Measurements from ENCODE around the gene SEMA3D. TPM values are rescaled to one million over a fixed set of nuclear protein-coding genes. Genes with fewer than 3 reads are reported as not detected.

SEMA3D gene
- total RNA-seq, 2 donors from 2014 or later, result 10.7 to 16.5 TPM

GRCh38 chr7:85126383-85126782, 60.5 kb downstream of the SEMA3D start:
- 50% methylated on average over 2 of the region's 2 CpGs for WGBS
- intact Hi-C loops (cut with DNase I), result no loop called here
- H3K9me3 ChIP-seq, result no peaks in the 10 kb centered on the region

GRCh38 chr7:85125651-85126131, 61.2 kb downstream of the SEMA3D start:
- H3K27me3 ChIP-seq (replicated peaks; ENCODE audit: insufficient read depth), result no peaks in the 10 kb centered on the region
- no peaks in the 10 kb centered on the region for H3K4me1 ChIP-seq (replicated peaks)
- intact Hi-C loops (cut with DNase I), result no loop called here
- no peak for DNase-seq (ENCODE audit: low spot score)
- 19% methylated on average over 2 of the region's 2 CpGs for WGBS
- H3K9me3 ChIP-seq, result no peaks in the 10 kb centered on the region
- no peak for TF ChIP-seq CTCF (IDR thresholded peaks at IDR 0.05)
- no peak for TF ChIP-seq POLR2A (IDR thresholded peaks at IDR 0.05)
- no peak overlapping the region for H3K27ac ChIP-seq
- H3K36me3 ChIP-seq, result no peaks in the 10 kb centered on the region
- no peak overlapping the region for H3K4me3 ChIP-seq

More at GRCh38 chr7:85126383-85126782, 60.5 kb downstream of the SEMA3D start:
- DNase-seq (ENCODE audit: low spot score), result no peak
- H3K4me3 ChIP-seq, result no peak overlapping the region
- no peak overlapping the region for H3K27ac ChIP-seq
- TF ChIP-seq POLR2A (IDR thresholded peaks at IDR 0.05), result no peak
- H3K36me3 ChIP-seq, result no peaks in the 10 kb centered on the region
- H3K27me3 ChIP-seq (replicated peaks; ENCODE audit: insufficient read depth), result no peaks in the 10 kb centered on the region
- no peaks in the 10 kb centered on the region for H3K4me1 ChIP-seq (replicated peaks)

- Histone ChIP-seq H3K36me3 (no peaks in the 10 kb centered on the region), H3K27ac (no peak overlapping the region), H3K27me3 (replicated peaks; ENCODE audit: insufficient read depth) (no peaks in the 10 kb centered on the region), H3K4me3 (no peak overlapping the region), H3K4me1 (replicated peaks) (no peaks in the 10 kb centered on the region), H3K9me3 (no peaks in the 10 kb centered on the region)
- TF ChIP-seq POLR2AphosphoS5 (IDR thresholded peaks at IDR 0.05) (no peak), CTCF (IDR thresholded peaks at IDR 0.05) (no peak), POLR2A (IDR thresholded peaks at IDR 0.05) (no peak)
- intact Hi-C loops (cut with DNase I), result no loop called here
- WGBS, result 74% methylated on average over 4 of the region's 4 CpGs
- DNase-seq (ENCODE audit: low spot score), result no peak
Measured at GRCh38 chr7:85125176-85125575, 61.7 kb downstream of the SEMA3D start.

GRCh38 chr7:85119934-85120333, 66.9 kb downstream of the SEMA3D start:
- H3K4me3 ChIP-seq, result no peak overlapping the region
- intact Hi-C loops (cut with DNase I), result no loop called here
- TF ChIP-seq POLR2A (IDR thresholded peaks at IDR 0.05), result no peak
- TF ChIP-seq POLR2AphosphoS5 (IDR thresholded peaks at IDR 0.05), result no peak
- TF ChIP-seq CTCF (IDR thresholded peaks at IDR 0.05), result no peak
- H3K9me3 ChIP-seq, result no peaks in the 10 kb centered on the region
- H3K36me3 ChIP-seq, result no peaks in the 10 kb centered on the region
- 97% methylated on average over 3 of the region's 3 CpGs for WGBS
- no peak for DNase-seq (ENCODE audit: low spot score)
- H3K4me1 ChIP-seq (replicated peaks), result no peaks in the 10 kb centered on the region
- H3K27me3 ChIP-seq (replicated peaks; ENCODE audit: insufficient read depth), result no peaks in the 10 kb centered on the region
- H3K27ac ChIP-seq, result no peak overlapping the region

- intact Hi-C loops (cut with DNase I), result no loop called here
- H3K27ac ChIP-seq, result no peak overlapping the region
- TF ChIP-seq POLR2AphosphoS5 (IDR thresholded peaks at IDR 0.05), result no peak
- no peak for TF ChIP-seq POLR2A (IDR thresholded peaks at IDR 0.05)
- TF ChIP-seq CTCF (IDR thresholded peaks at IDR 0.05), result no peak
- no peaks in the 10 kb centered on the region for H3K4me1 ChIP-seq (replicated peaks)
- no peaks in the 10 kb centered on the region for H3K27me3 ChIP-seq (replicated peaks; ENCODE audit: insufficient read depth)
- no peak for DNase-seq (ENCODE audit: low spot score)
- H3K4me3 ChIP-seq, result no peak overlapping the region
- H3K9me3 ChIP-seq, result no peaks in the 10 kb centered on the region
- H3K36me3 ChIP-seq, result no peaks in the 10 kb centered on the region
Measured at GRCh38 chr7:85115862-85116261, 71.0 kb downstream of the SEMA3D start.

All from prostate gland (tissue), 2 donors.